KMS-11 (cell line): ENCODE data around the gene ACER3.

Experiments
- H2AFZ ChIP-seq: fragments of 200-600 bp; sonication (generic); 2 replicates; pipeline ENCODE4 v1.6.1; 2016; ENCODE audit warnings: antibody characterized with exemption, mixed run types, low read depth
- H3K27ac ChIP-seq: fragments of 200-600 bp; sonication (generic); 2 replicates; pipeline ENCODE4 v1.6.1; 2016; ENCODE audit warnings: mild to moderate bottlenecking, mixed run types
- H3K27me3 ChIP-seq: fragments of 200-600 bp; sonication (generic); 2 replicates; pipeline ENCODE4 v1.6.1; 2017; ENCODE audit warnings: mild to moderate bottlenecking, low read depth, mixed run types, moderate library complexity; ENCODE audit not compliant: insufficient read depth
- H3K36me3 ChIP-seq: fragments of 200-600 bp; sonication (generic); 2 replicates; pipeline ENCODE4 v1.6.1; 2017; ENCODE audit warnings: mild to moderate bottlenecking, mixed run types; ENCODE audit not compliant: insufficient read depth
- H3K4me1 ChIP-seq: fragments of 200-600 bp; sonication (generic); 2 replicates; pipeline ENCODE4 v1.6.1; 2016; ENCODE audit warnings: mild to moderate bottlenecking, low read depth, mixed run types; ENCODE audit not compliant: poor library complexity, severe bottlenecking
- H3K4me2 ChIP-seq: fragments of 200-600 bp; sonication (generic); 2 replicates; pipeline ENCODE4 v1.7.0; 2016; ENCODE audit warnings: mild to moderate bottlenecking, mixed run types
- H3K4me3 ChIP-seq: fragments of 200-600 bp; sonication (generic); IDR thresholded peaks from 2 replicates; pipeline ENCODE4 v1.6.1; 2017; ENCODE audit warnings: low read depth, low read length, mixed read lengths; ENCODE audit not compliant: insufficient read depth
- H3K79me2 ChIP-seq: fragments of 200-600 bp; sonication (generic); 2 replicates; pipeline ENCODE4 v1.6.1; 2016; ENCODE audit warnings: low read depth, mixed run types; ENCODE audit not compliant: insufficient read depth
- H3K9ac ChIP-seq: fragments of 200-600 bp; sonication (generic); 2 replicates; pipeline ENCODE4 v1.6.1; 2016; ENCODE audit warnings: mild to moderate bottlenecking, mixed run types
- H4K20me1 ChIP-seq: fragments of 200-600 bp; sonication (generic); 2 replicates; pipeline ENCODE4 v1.6.1; 2016; ENCODE audit warnings: mild to moderate bottlenecking, mixed run types; ENCODE audit not compliant: insufficient read depth
- CTCF ChIP-seq: fragments of 200-600 bp; sonication (generic); conservative IDR thresholded peaks from 2 replicates; pipeline ENCODE4 v1.6.1; 2017; ENCODE audit warnings: low read depth, mild to moderate bottlenecking, antibody characterized with exemption, low read length, moderate library complexity, mixed read lengths

ACER3 gene

GRCh38 chr11:77024745-77025144 is 164.0 kb downstream of the ACER3 start:
- Histone ChIP-seq H3K9ac (no peak overlapping the region), H3K27ac (no peak overlapping the region), H3K27me3 (no peaks in the 10 kb centered on the region), H3K79me2 (no peaks in the 10 kb centered on the region), H3K4me2 (no peak overlapping the region), H2AFZ (no peak overlapping the region), H3K4me3 (no peak overlapping the region), H3K36me3 (no peaks in the 10 kb centered on the region), H4K20me1 (no peaks in the 10 kb centered on the region), H3K4me1 (no peaks in the 10 kb centered on the region)
- no peak for TF ChIP-seq CTCF

GRCh38 chr11:77026221-77026620 is 165.5 kb downstream of the ACER3 start:
- Histone ChIP-seq H3K79me2 (no peaks in the 10 kb centered on the region), H3K36me3 (no peaks in the 10 kb centered on the region), H4K20me1 (no peaks in the 10 kb centered on the region), H3K4me3 (no peak overlapping the region), H2AFZ (no peak overlapping the region), H3K27me3 (no peaks in the 10 kb centered on the region), H3K27ac (no peak overlapping the region), H3K4me2 (no peak overlapping the region), H3K9ac (no peak overlapping the region), H3K4me1 (no peaks in the 10 kb centered on the region)
- TF ChIP-seq CTCF: no peak

GRCh38 chr11:77026743-77027142 is 166.0 kb downstream of the ACER3 start:
- H3K4me1 ChIP-seq: no peaks in the 10 kb centered on the region
- H3K36me3 ChIP-seq: no peaks in the 10 kb centered on the region
- H3K27ac ChIP-seq: no peak overlapping the region
- H3K27me3 ChIP-seq: no peaks in the 10 kb centered on the region
- H2AFZ ChIP-seq: no peak overlapping the region
- no peak overlapping the region for H3K9ac ChIP-seq
- no peak overlapping the region for H3K4me2 ChIP-seq
- H4K20me1 ChIP-seq: no peaks in the 10 kb centered on the region
- no peak overlapping the region for H3K4me3 ChIP-seq
- H3K79me2 ChIP-seq: no peaks in the 10 kb centered on the region
- no peak for TF ChIP-seq CTCF

GRCh38 chr11:77027275-77027674 is 166.6 kb downstream of the ACER3 start:
- Histone ChIP-seq H2AFZ (no peak overlapping the region), H3K4me1 (no peaks in the 10 kb centered on the region), H3K79me2 (no peaks in the 10 kb centered on the region), H3K36me3 (no peaks in the 10 kb centered on the region), H3K27me3 (no peaks in the 10 kb centered on the region), H3K9ac (no peak overlapping the region), H4K20me1 (no peaks in the 10 kb centered on the region), H3K4me3 (no peak overlapping the region), H3K4me2 (no peak overlapping the region), H3K27ac (no peak overlapping the region)
- TF ChIP-seq CTCF: no peak

GRCh38 chr11:77029829-77030228 is 169.1 kb downstream of the ACER3 start:
- no peaks in the 10 kb centered on the region for H3K36me3 ChIP-seq
- H2AFZ ChIP-seq: no peak overlapping the region
- no peak for TF ChIP-seq CTCF
- H3K79me2 ChIP-seq: no peaks in the 10 kb centered on the region
- no peaks in the 10 kb centered on the region for H4K20me1 ChIP-seq
- no peak overlapping the region for H3K27ac ChIP-seq
- H3K4me1 ChIP-seq: no peaks in the 10 kb centered on the region
- H3K4me3 ChIP-seq: no peak overlapping the region
- H3K27me3 ChIP-seq: no peaks in the 10 kb centered on the region
- no peak overlapping the region for H3K9ac ChIP-seq
- no peak overlapping the region for H3K4me2 ChIP-seq
